ENCODE measurements around the gene PPL. TPM values are rescaled to one million over a fixed set of nuclear protein-coding genes. Genes with fewer than 3 reads are reported as not detected.

PPL gene
- total and polyA plus RNA-seq, 8 donors, result 5.8 to 98.8 (median 22.8) TPM

DNA sequence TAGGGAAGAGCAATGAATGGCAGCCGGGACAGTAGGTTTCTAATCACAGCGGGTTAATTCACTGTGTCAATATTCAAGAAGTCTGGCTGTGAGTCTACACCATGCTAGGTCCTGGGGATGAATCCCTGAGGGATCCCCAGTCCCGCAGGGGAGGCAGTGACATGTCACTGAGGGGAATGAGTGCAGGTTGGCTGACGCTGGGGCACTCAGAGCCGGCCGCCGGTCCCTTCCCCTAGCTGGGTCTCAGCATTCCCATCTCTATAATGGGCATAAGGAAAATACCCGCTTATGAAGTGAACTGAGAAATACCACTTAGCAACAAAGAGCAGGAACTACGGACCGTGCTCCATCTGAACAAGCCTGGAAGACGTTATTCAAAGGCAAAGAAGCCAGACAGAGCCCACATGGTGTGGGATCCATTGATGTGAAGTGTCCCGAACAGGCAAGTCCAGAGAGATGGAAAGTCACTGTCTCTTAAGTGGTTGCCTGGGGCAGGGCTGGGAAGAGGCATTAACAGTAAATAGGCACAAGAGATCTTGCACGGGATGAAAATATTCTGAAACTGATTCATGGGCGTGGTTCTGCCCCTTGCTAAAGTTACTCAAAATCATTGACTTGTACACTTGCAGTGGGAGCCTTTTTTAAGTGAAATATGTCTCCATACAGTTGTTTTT lies 31.9 kb downstream of the PPL start:
- Histone ChIP-seq H3K4me3 (no peak overlapping the region), H3K9me3 (no peaks in the 10 kb centered on the region), H3K36me3 (peaks cover 0 to 32% (median 19%) of the 10 kb centered on the region in 4 donors), H3K27ac (no peak overlapping the region), H3K4me1 (no peaks in the 10 kb centered on the region), H3K27me3 (peaks cover 0 to 20% (median 0%) of the 10 kb centered on the region in 3 donors)
- DNase-seq, result no peak
- intact Hi-C loops (cut with DNase I; ENCODE audit: low total_unique reads), result no loop called here
- TF ChIP-seq POLR2A (IDR thresholded peaks at IDR 0.05) (no peak), EP300 (IDR thresholded peaks at IDR 0.05) (no peak), POLR2AphosphoS5 (IDR thresholded peaks at IDR 0.05) (no peak)
- TF ChIP-seq, protein P1, sequence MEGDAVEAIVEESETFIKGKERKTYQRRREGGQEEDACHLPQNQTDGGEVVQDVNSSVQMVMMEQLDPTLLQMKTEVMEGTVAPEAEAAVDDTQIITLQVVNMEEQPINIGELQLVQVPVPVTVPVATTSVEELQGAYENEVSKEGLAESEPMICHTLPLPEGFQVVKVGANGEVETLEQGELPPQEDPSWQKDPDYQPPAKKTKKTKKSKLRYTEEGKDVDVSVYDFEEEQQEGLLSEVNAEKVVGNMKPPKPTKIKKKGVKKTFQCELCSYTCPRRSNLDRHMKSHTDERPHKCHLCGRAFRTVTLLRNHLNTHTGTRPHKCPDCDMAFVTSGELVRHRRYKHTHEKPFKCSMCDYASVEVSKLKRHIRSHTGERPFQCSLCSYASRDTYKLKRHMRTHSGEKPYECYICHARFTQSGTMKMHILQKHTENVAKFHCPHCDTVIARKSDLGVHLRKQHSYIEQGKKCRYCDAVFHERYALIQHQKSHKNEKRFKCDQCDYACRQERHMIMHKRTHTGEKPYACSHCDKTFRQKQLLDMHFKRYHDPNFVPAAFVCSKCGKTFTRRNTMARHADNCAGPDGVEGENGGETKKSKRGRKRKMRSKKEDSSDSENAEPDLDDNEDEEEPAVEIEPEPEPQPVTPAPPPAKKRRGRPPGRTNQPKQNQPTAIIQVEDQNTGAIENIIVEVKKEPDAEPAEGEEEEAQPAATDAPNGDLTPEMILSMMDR (IDR thresholded peaks at IDR 0.05), result no peak
- WGBS, 5 donors, result 81 to 91% (median 88%) methylated on average over 14 of the region's 14 CpGs

DNA sequence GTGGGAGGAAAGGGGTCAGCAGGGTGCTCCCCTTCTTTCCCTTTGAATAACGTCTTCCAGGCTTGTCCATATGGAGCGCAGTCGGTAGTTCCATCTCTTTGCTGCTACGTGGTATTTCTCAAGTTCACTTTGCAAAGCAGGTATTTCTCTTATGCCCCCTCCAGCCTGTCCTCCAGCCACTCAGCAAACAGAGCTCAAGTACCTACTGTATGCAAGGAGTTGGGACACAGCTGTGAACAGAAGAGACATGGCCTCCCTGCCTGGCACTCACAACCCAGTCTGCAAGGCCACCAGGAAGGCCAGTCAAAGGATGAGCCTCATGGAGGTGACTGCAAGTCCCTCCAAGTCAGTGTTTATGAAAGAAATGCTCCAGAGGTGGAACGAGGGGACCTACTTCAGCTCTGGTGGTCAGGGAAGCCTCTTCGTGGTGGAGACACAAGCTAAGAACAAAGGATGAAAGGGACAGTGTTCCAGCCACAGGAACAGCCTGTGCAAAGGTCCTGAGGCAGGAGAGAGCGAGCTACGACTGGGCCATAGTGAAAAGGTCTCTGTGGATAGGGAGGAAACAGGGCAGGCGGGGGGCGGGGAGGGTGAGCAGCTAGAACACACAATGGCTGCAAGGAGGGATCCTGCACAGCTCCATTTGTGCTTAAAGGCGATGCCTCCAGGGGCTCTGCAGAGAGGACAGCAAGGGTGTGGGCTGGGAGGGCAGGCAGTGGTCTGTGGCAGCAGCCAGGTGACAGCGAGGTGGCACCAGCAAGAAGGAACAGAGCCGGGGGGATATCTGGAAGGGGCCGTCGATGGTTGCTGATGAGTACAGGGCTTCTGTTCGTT lies 32.6 kb downstream of the PPL start:
- Histone ChIP-seq H3K36me3 (peaks cover 0 to 35% (median 21%) of the 10 kb centered on the region in 4 donors), H3K4me3 (no peak overlapping the region), H3K27me3 (peaks cover 0 to 20% (median 0%) of the 10 kb centered on the region in 3 donors), H3K9me3 (no peaks in the 10 kb centered on the region), H3K4me1 (no peaks in the 10 kb centered on the region), H3K27ac (no peak overlapping the region)
- WGBS, 5 donors, result 80 to 88% (median 84%) methylated on average over 16 of the region's 16 CpGs
- TF ChIP-seq POLR2A (IDR thresholded peaks at IDR 0.05) (no peak), EP300 (IDR thresholded peaks at IDR 0.05) (no peak), POLR2AphosphoS5 (IDR thresholded peaks at IDR 0.05) (no peak)
- TF ChIP-seq, protein P1 (IDR thresholded peaks at IDR 0.05), result no peak
- DNase-seq, result no peak
- intact Hi-C loops (cut with DNase I; ENCODE audit: low total_unique reads), result no loop called here

DNA sequence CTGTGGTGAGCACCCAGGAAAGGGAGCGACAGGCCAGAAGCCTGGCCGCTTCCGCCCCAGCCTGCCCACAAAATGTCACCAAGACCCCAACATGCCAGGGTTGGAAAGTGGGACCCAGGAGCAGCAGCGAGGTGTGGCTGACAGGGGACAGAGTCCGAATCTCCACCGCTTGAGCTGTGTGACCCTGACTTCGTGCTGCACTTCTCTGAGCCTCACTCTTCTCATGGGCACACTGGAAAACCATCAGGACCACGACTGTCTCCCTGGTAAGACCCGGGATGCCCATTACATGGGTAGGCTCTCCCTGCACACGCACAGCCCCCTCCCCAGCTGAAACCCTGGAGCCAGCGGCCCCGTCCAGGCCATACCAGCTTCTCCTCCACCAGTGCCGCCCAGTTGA lies 34.9 kb downstream of the PPL start:
- intact Hi-C loops (cut with DNase I; ENCODE audit: low total_unique reads), result no loop called here
- peaks cover 8 to 53% (median 40%) of the 10 kb centered on the region in 4 donors for H3K36me3 ChIP-seq
- DNase-seq, result no peak
- peaks cover 0 to 7% (median 2%) of the 10 kb centered on the region in 4 donors for H3K9me3 ChIP-seq
- TF ChIP-seq POLR2AphosphoS5 (IDR thresholded peaks at IDR 0.05) (no peak), EP300 (IDR thresholded peaks at IDR 0.05) (no peak), POLR2A (IDR thresholded peaks at IDR 0.05) (no peak)
- TF ChIP-seq, protein P1 (IDR thresholded peaks at IDR 0.05), result no peak
- 88 to 93% (median 89%) methylated on average over 13 of the region's 13 CpGs for WGBS, 5 donors
- H3K27ac ChIP-seq, result no peak overlapping the region
- H3K4me1 ChIP-seq, result no peaks in the 10 kb centered on the region
- no peak overlapping the region for H3K4me3 ChIP-seq
- H3K27me3 ChIP-seq, result peaks cover 0 to 20% (median 0%) of the 10 kb centered on the region in 3 donors

DNA sequence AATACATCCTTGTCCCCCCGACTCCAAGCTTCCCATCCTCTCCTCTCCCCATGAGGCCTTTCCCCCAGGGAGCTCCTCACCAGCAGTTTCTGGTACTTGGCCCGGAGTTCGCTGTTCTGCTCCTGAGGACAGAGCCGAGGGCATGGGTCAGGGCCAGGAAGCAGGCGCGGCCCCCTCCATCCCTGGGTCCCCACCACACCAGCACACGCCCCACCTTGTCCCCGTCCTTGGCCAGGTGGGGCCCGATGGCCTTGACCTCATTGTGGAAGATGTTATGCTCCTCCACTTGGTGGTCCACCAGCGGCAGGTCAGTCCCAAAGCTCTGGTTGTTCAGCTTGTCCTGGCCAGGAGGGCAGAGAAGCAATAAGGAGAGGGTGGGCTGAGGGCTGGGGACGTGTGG lies 36.2 kb downstream of the PPL start:
- Histone ChIP-seq H3K4me1 (no peaks in the 10 kb centered on the region), H3K36me3 (peaks cover 8 to 64% (median 51%) of the 10 kb centered on the region in 4 donors), H3K9me3 (peaks cover 0 to 7% (median 2%) of the 10 kb centered on the region in 4 donors), H3K27me3 (peaks cover 0 to 20% (median 0%) of the 10 kb centered on the region in 3 donors), H3K4me3 (no peak overlapping the region), H3K27ac (no peak overlapping the region)
- intact Hi-C loops (cut with DNase I; ENCODE audit: low total_unique reads), result no loop called here
- TF ChIP-seq POLR2A (IDR thresholded peaks at IDR 0.05) (no peak), POLR2AphosphoS5 (IDR thresholded peaks at IDR 0.05) (no peak), EP300 (IDR thresholded peaks at IDR 0.05) (no peak)
- TF ChIP-seq, protein P1 (IDR thresholded peaks at IDR 0.05), result no peak
- 88 to 96% (median 93%) methylated on average over 10 to 11 of the region's 11 CpGs for WGBS, 5 donors
- DNase-seq, result no peak
